IMR-90 (cell line): ENCODE data around the gene ANKRD52.

Source experiments
- RAD21 ChIP-seq: IDR thresholded peaks from 2 replicates; pipeline ENCODE4 v1.6.1; 2012; ENCODE audit warnings: low read length, improper control_type of control experiment
- TF ChIP-seq, protein P1 (sequence below): conservative IDR thresholded peaks from 2 replicates; pipeline ENCODE4 v1.5.1; 2012; ENCODE audit warnings: mild to moderate bottlenecking, low read depth, low read length, improper control_type of control experiment

GRCh38 chr12:56224102-56224701 is 34.0 kb downstream of the ANKRD52 start, which contains the start of gene NABP2:
- TF ChIP-seq, protein P1, sequence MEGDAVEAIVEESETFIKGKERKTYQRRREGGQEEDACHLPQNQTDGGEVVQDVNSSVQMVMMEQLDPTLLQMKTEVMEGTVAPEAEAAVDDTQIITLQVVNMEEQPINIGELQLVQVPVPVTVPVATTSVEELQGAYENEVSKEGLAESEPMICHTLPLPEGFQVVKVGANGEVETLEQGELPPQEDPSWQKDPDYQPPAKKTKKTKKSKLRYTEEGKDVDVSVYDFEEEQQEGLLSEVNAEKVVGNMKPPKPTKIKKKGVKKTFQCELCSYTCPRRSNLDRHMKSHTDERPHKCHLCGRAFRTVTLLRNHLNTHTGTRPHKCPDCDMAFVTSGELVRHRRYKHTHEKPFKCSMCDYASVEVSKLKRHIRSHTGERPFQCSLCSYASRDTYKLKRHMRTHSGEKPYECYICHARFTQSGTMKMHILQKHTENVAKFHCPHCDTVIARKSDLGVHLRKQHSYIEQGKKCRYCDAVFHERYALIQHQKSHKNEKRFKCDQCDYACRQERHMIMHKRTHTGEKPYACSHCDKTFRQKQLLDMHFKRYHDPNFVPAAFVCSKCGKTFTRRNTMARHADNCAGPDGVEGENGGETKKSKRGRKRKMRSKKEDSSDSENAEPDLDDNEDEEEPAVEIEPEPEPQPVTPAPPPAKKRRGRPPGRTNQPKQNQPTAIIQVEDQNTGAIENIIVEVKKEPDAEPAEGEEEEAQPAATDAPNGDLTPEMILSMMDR = peak; percentile 74
- TF ChIP-seq RAD21 = no peak; the same call in none of the 2 replicates
